BE2C (cell line): ENCODE measurements around the gene PIM3.

ENCODE experiments used
- DNase-seq: peaks from one replicate; pipeline ENCODE4 v3.0.0-alpha.2; 2020
- H3K27me3 ChIP-seq: fragments of 250-450 bp; sonication (Bioruptor Pico); 2 replicates; pipeline ENCODE4 v1.5.1; 2020; ENCODE audit warnings: mild to moderate bottlenecking
- H3K36me3 ChIP-seq: fragments of 250-450 bp; sonication (Bioruptor Pico); 2 replicates; pipeline ENCODE4 v1.5.1; 2020; ENCODE audit warnings: mild to moderate bottlenecking
- H3K4me1 ChIP-seq: fragments of 250-450 bp; sonication (Bioruptor Pico); 2 replicates; pipeline ENCODE4 v1.5.1; 2020
- H3K4me3 ChIP-seq: 2 replicates; pipeline ENCODE4 v1.5.1; 2011; ENCODE audit warnings: low read depth, low read length
- H3K9me3 ChIP-seq: fragments of 250-450 bp; sonication (Bioruptor Pico); 2 replicates; pipeline ENCODE4 v1.5.1; 2020
- CTCF ChIP-seq: IDR thresholded peaks from 2 replicates; pipeline ENCODE4 v1.5.1; 2012; ENCODE audit warnings: mild to moderate bottlenecking, low read depth, low read length

The PIM3 gene

GRCh38 chr22:49998718-49999062 lies 38.1 kb downstream of the PIM3 start:
- no peaks in the 10 kb centered on the region for H3K27me3 ChIP-seq
- H3K4me1 ChIP-seq, result peaks cover 3% of the 10 kb centered on the region; the same call in 1 of the 2 replicates
- no peaks in the 10 kb centered on the region for H3K36me3 ChIP-seq
- no peak for TF ChIP-seq CTCF
- no peak overlapping the region for H3K4me3 ChIP-seq
- H3K9me3 ChIP-seq, result no peaks in the 10 kb centered on the region
- DNase-seq, result no peak

- no peak for TF ChIP-seq CTCF
- peak; percentile 76 for DNase-seq
- H3K27me3 ChIP-seq, result no peaks in the 10 kb centered on the region
- H3K4me3 ChIP-seq, result no peak overlapping the region
- no peaks in the 10 kb centered on the region for H3K9me3 ChIP-seq
- peaks cover 3% of the 10 kb centered on the region; the same call in 1 of the 2 replicates for H3K4me1 ChIP-seq
- H3K36me3 ChIP-seq, result no peaks in the 10 kb centered on the region
Observed at GRCh38 chr22:49999063-49999945, 38.7 kb downstream of the PIM3 start.

- no peak for TF ChIP-seq CTCF
- Histone ChIP-seq H3K27me3 (no peaks in the 10 kb centered on the region), H3K9me3 (no peaks in the 10 kb centered on the region), H3K36me3 (no peaks in the 10 kb centered on the region), H3K4me3 (no peak overlapping the region), H3K4me1 (peaks cover 3% of the 10 kb centered on the region; the same call in 1 of the 2 replicates)
- no peak for DNase-seq
Observed at GRCh38 chr22:49999946-50000586, 39.5 kb downstream of the PIM3 start.

DNA sequence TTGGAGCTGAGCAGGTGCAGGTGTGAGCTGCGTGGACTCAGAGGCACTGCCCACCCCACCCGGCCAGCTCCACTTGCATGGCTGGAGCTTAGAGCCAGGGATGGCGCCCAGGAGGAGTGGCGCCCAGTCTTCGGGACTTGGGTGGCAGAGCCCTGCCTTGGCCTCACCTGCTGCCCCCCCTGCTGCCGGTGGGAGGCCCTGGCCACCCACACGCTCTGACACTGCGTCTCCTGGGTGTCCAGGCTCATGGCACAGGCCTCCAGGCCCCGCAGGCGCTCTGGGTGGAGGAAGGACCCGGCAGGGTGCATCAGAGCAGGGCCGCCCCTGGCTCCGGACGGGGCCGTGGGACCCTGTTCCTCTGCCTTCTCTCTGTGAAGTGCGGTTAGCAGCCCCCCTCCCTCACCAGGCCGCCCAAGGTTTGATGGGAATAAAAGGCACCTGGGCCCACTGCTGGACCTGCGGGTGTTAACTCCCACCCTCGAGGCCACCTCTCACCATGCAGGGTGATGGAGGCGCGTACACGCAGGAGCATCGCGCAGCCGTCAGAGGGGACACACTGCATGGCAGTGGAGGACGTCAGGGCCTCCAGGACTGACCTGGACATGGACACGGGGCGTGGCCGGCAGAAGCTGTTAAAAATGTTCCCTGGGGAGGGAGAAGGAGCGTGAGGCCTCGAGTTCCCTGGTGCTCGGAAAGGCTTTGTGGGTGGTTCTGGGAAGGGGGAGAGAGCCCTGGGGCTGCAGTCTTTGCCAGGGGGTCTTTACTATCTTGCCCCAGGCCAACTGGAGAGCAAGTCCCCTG lies 40.2 kb downstream of the PIM3 start:
- Histone ChIP-seq H3K27me3 (no peaks in the 10 kb centered on the region), H3K36me3 (no peaks in the 10 kb centered on the region), H3K4me1 (peaks cover 3% of the 10 kb centered on the region; the same call in 1 of the 2 replicates), H3K4me3 (no peak overlapping the region), H3K9me3 (no peaks in the 10 kb centered on the region)
- TF ChIP-seq CTCF, result no peak
- DNase-seq, result no peak

DNA sequence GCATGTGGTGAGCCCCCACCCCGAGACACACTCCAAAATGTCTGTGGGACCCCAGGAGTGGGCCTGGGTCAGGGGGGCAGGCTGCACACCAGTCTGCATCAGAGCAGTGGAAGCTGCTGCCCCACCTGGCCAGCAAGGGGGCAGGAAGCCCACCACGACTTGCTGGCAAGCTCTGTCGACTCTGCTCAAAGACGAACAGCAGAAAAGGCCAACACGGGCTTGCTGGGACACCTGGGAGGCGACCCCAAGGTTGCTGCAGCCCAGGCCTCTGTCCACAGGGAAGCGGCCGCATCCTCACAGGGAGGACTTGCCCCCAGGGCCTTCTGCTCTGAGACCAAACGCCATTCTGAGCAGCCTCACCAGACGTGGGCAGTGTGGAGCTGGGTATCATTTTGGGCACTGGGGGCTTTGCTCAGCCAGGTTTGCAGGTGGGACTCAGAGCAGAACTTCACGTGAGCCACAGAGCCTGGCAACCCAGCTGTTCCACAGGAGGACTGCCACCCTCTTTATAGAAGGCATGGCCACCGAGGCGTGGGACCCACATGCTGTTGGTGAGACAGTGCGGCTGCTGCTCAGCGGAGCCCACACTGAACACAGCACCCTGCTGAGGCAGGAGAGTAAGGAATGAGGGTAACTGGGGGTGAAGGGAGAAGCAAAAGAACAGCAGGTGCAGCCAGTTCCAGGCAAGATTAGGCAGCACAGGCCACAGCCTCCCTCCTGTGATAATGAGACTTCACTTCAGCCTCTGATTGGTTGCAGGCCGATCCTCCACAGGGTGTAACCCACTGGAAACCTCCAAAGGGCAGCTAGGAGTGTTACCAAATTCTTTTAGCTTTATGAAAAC lies 41.0 kb downstream of the PIM3 start:
- no peak for DNase-seq
- Histone ChIP-seq H3K27me3 (no peaks in the 10 kb centered on the region), H3K9me3 (no peaks in the 10 kb centered on the region), H3K4me1 (peaks cover 3% of the 10 kb centered on the region; the same call in 1 of the 2 replicates), H3K4me3 (no peak overlapping the region), H3K36me3 (no peaks in the 10 kb centered on the region)
- no peak for TF ChIP-seq CTCF
